ENCODE data around the gene COX20.

- no peak for TF ChIP-seq CTCF (conservative IDR thresholded peaks at IDR 0.05 in 1 of 2, IDR thresholded peaks at IDR 0.05 in 1 of 2; ENCODE audit: low read depth in 1 of 2, low read length in 2 of 2)
- TF ChIP-seq EZH2 (IDR thresholded peaks at IDR 0.05; ENCODE audit: low read length, missing control alignments), result no peak
Observed at GRCh38 chr1:244836584-244836983, 1.1 kb downstream of the COX20 start.

Data from fibroblast of lung (primary cell).